Kidney epithelial cell (primary cell): ENCODE measurements around the gene CD3D. TPM values are rescaled to one million over a fixed set of nuclear protein-coding genes. Genes with fewer than 3 reads are reported as not detected.

ENCODE experiments used
- DNase-seq: peaks from one replicate; pipeline ENCODE4 v3.0.0-alpha.2; 2010; ENCODE audit warnings: low read depth
- H3K27me3 ChIP-seq: 2 replicates; pipeline ENCODE4 v1.6.0; 2011; ENCODE audit warnings: low read length; ENCODE audit not compliant: control insufficient read depth, insufficient read depth
- H3K36me3 ChIP-seq: 2 replicates; pipeline ENCODE4 v1.5.1; 2011; ENCODE audit warnings: low read length; ENCODE audit not compliant: control insufficient read depth, insufficient read depth
- H3K4me3 ChIP-seq: 2 replicates; pipeline ENCODE4 v1.5.1; 2011; ENCODE audit warnings: low read depth, mild to moderate bottlenecking, control low read depth, low read length
- total RNA-seq: library from RNA; depleted of rRNA; stranded (reverse); fragments of >200 nt; gene quantifications from 2 replicates; pipeline ENCODE4 v1.2.3, GENCODE V29; 2015
- TF ChIP-seq, protein P1 (sequence below): IDR thresholded peaks from 2 replicates; pipeline ENCODE4 v1.5.1; 2011; ENCODE audit warnings: mild to moderate bottlenecking, moderate library complexity, low read length, control low read depth, inconsistent platforms; ENCODE audit not compliant: insufficient read depth, poor library complexity, severe bottlenecking

CD3D gene
- total RNA-seq, 1 donor from 2014 or later: not detected

DNA sequence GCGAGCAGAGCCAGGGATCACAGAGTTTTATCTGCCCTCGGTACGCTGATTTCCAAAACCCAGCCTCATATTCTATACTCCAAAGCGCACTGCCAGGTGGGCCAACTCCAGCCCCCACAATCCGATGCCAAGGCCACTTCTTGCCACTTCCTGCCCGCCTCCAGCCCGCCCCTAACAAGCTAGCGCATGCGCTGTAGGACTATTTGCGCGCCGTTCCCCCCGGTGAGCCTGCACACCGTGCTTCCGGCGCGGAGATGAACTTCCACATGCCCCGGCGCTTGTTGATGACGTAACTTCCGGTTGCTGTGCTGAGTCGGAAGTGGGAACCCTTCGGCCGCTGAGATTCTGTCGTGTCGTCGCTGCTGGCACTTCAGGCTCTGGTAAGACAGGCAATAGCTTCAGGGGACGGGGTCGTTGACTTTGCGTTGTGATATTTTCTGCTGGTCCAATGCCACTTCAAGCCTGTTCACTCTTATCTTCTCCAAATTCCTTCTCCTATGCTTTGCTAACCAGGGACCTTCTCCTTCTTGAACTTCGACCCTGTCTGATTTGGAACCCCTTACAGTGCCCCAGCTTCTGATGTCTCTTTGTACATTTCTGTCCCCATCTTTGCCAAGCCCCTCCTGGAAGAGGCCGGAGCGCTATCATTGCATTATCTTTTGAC is 16.9 kb upstream of the CD3D start, which contains the start of gene UBE4A:
TSS of gene UBE4A (plus strand) at position 306 of the 664 bp plus-strand sequence. CDS start 5,481 bp downstream, outside the sequence.
- TF ChIP-seq, protein P1, sequence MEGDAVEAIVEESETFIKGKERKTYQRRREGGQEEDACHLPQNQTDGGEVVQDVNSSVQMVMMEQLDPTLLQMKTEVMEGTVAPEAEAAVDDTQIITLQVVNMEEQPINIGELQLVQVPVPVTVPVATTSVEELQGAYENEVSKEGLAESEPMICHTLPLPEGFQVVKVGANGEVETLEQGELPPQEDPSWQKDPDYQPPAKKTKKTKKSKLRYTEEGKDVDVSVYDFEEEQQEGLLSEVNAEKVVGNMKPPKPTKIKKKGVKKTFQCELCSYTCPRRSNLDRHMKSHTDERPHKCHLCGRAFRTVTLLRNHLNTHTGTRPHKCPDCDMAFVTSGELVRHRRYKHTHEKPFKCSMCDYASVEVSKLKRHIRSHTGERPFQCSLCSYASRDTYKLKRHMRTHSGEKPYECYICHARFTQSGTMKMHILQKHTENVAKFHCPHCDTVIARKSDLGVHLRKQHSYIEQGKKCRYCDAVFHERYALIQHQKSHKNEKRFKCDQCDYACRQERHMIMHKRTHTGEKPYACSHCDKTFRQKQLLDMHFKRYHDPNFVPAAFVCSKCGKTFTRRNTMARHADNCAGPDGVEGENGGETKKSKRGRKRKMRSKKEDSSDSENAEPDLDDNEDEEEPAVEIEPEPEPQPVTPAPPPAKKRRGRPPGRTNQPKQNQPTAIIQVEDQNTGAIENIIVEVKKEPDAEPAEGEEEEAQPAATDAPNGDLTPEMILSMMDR: no peak
- Histone ChIP-seq H3K4me3 (peak within 1 kb of the TSS; percentile 70), H3K36me3 (no peaks in the 10 kb centered on the region), H3K27me3 (no peaks in the 10 kb centered on the region)
- DNase-seq: peak; percentile 78

DNA sequence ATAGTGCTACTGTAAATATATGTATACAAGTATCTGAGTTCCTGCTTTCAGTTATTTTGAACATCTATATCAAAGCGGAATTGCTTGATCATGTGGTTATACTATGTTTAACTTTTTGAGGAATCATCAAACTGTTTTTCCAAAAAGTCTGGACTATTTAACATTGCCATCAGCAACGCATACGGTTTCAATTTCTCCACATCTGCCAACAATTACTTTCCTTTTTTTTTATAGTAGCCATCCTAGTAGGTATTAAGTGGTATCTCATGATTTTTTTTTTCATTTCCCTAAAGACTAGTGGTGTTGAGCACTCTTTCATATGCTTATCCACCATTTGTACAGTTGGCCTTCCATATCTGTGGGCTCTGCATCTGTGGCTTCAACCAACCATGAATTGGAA is 15.6 kb upstream of the CD3D start:
- TF ChIP-seq, protein P1: no peak
- no peak for DNase-seq
- Histone ChIP-seq H3K36me3 (no peaks in the 10 kb centered on the region), H3K4me3 (no peak overlapping the region), H3K27me3 (no peaks in the 10 kb centered on the region)

DNA sequence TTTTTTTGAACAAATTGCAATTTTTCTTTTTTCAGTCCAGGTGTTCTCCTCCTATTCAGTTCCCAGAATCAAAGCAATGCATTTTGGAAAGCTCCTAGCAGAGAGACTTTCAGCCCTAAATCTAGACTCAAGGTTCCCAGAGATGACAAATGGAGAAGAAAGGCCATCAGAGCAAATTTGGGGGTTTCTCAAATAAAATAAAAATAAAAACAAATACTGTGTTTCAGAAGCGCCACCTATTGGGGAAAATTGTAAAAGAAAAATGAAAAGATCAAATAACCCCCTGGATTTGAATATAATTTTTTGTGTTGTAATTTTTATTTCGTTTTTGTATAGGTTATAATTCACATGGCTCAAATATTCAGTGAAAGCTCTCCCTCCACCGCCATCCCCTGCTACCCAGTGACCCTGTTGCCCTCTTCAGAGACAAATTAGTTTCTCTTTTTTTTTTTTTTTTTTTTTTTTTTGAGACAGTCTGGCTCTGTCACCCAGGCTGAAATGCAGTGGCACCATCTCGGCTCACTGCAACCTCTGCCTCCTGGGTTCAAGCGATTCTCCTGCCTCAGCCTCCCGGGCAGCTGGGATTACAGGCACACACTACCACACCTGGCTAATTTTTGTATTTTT is 10.7 kb upstream of the CD3D start:
- TF ChIP-seq, protein P1: peak; percentile 31
- H3K4me3 ChIP-seq: no peak overlapping the region
- H3K27me3 ChIP-seq: peaks cover 5% of the 10 kb centered on the region
- H3K36me3 ChIP-seq: no peaks in the 10 kb centered on the region
- no peak for DNase-seq

GRCh38 chr11:118349475-118349874 is 7.0 kb upstream of the CD3D start:
- no peak for DNase-seq
- no peaks in the 10 kb centered on the region for H3K36me3 ChIP-seq
- TF ChIP-seq, protein P1: no peak
- H3K4me3 ChIP-seq: no peak overlapping the region
- peaks cover 7% of the 10 kb centered on the region for H3K27me3 ChIP-seq

DNA sequence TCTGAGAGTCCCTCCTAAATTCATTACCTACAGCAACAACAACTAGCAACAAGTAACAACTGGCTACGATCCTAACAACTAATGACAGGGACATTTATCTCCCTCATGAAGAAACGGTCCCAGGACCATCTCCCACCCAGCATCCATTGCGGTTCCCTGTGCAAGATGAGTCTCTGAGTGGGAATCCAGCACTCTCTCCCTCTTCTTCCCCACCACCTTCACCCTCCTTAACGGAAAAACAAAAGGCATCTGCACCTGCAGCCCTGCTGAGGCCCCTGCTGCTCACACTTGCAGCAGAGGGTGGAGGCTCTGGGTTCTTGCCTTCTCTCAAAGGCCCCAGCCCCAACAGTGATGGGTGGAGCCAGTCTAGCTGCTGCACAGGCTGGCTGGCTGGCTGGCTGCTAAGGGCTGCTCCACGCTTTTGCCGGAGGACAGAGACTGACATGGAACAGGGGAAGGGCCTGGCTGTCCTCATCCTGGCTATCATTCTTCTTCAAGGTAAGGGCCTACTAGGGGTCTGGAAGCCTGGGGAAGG is 1.5 kb upstream of the CD3D start, which contains the start of gene CD3G:
TSS of gene CD3G (plus strand) at position 364 of the 535 bp plus-strand sequence. CDS start at position 444, 80 bp downstream.
- TF ChIP-seq, protein P1: no peak
- Histone ChIP-seq H3K36me3 (no peaks in the 10 kb centered on the region), H3K27me3 (peaks cover 8% of the 10 kb centered on the region), H3K4me3 (no peak within 1 kb of the TSS)
- no peak for DNase-seq
